Endothelial cell of umbilical vein (primary cell): ENCODE measurements around the gene PNKD.

Source experiments
- GATA2 ChIP-seq: IDR thresholded peaks from 2 replicates; pipeline ENCODE4 v1.7.0; 2011; ENCODE audit warnings: low read depth, mild to moderate bottlenecking, moderate library complexity, mixed read lengths, low read length; ENCODE audit not compliant: insufficient read length, insufficient read depth
- JUN ChIP-seq: IDR thresholded peaks from 2 replicates; pipeline ENCODE4 v1.6.1; 2011; ENCODE audit warnings: borderline replicate concordance, low read depth; ENCODE audit not compliant: insufficient read length, insufficient read depth
- TF ChIP-seq, protein P1 (sequence below), 2 donors: IDR thresholded peaks; 1 replicate in 1 of 2; 2 replicates in 1 of 2; pipeline ENCODE4 v1.5.1; 2011; ENCODE audit warnings: low read length in 2 of 2, mild to moderate bottlenecking in 2 of 2, moderate library complexity in 2 of 2, control low read depth in 1 of 2, inconsistent platforms in 1 of 2, low read depth in 1 of 2; ENCODE audit not compliant: insufficient read depth in 1 of 2; ENCODE audit errors: extremely low read depth in 1 of 2
- TF ChIP-seq, protein P2 (sequence below): IDR thresholded peaks from 2 replicates; pipeline ENCODE4 v1.6.1; 2011; ENCODE audit not compliant: insufficient read depth, insufficient read length

DNA sequence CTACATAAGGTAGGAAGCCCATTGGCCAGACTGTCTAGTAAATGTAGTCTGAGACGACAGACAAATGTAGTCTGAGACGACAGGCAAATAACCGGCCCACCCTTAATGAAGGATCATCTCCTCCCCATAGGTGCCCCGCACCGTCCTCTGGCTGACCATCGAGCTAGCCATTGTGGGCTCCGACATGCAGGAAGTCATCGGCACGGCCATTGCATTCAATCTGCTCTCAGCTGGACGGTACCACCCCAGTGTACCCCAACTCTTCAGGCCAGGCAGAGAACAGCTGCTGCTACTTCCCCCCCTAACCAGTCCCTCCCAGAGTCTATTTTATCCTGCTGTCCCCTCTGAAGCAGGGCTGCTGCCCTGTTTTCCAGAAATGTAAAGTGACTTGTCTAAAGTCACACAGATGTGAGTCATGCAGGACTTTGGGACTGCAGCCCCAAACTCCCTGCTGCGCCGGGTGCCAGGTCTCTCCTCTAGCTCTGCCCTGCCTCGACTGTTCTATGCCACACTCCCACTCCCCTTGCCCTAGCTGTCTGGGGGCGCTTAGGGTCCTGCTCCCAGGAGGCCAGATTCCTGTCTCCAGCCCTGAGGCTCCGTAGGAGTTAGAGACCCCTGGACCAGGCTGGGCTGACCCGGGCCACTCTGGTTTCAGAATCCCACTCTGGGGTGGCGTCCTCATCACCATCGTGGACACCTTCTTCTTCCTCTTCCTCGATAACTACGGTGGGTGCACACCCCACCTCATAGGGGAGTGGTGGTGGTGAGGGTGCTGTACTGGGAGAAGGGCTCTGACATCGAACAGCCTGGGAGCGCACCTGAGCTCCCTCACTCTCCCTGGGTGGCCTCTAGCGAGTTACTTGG, 116.4 kb downstream of the PNKD start:
- TF ChIP-seq, protein P1, sequence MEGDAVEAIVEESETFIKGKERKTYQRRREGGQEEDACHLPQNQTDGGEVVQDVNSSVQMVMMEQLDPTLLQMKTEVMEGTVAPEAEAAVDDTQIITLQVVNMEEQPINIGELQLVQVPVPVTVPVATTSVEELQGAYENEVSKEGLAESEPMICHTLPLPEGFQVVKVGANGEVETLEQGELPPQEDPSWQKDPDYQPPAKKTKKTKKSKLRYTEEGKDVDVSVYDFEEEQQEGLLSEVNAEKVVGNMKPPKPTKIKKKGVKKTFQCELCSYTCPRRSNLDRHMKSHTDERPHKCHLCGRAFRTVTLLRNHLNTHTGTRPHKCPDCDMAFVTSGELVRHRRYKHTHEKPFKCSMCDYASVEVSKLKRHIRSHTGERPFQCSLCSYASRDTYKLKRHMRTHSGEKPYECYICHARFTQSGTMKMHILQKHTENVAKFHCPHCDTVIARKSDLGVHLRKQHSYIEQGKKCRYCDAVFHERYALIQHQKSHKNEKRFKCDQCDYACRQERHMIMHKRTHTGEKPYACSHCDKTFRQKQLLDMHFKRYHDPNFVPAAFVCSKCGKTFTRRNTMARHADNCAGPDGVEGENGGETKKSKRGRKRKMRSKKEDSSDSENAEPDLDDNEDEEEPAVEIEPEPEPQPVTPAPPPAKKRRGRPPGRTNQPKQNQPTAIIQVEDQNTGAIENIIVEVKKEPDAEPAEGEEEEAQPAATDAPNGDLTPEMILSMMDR (IDR thresholded peaks at IDR 0.05; ENCODE audit: extremely low read depth in 1 of 2, insufficient read depth in 1 of 2, low read depth in 1 of 2, low read length in 2 of 2) = no peak
- TF ChIP-seq, protein P2, sequence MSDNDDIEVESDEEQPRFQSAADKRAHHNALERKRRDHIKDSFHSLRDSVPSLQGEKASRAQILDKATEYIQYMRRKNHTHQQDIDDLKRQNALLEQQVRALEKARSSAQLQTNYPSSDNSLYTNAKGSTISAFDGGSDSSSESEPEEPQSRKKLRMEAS = no peak
- TF ChIP-seq JUN = no peak
- no peak for TF ChIP-seq GATA2
